HK-2 (cell line): Measurements from ENCODE around the gene RWDD2A.

Experiments used
- DNase-seq: peaks from one replicate; pipeline ENCODE4 v3.0.0-alpha.2; 2018; ENCODE audit not compliant: unreplicated experiment

RWDD2A gene

DNA sequence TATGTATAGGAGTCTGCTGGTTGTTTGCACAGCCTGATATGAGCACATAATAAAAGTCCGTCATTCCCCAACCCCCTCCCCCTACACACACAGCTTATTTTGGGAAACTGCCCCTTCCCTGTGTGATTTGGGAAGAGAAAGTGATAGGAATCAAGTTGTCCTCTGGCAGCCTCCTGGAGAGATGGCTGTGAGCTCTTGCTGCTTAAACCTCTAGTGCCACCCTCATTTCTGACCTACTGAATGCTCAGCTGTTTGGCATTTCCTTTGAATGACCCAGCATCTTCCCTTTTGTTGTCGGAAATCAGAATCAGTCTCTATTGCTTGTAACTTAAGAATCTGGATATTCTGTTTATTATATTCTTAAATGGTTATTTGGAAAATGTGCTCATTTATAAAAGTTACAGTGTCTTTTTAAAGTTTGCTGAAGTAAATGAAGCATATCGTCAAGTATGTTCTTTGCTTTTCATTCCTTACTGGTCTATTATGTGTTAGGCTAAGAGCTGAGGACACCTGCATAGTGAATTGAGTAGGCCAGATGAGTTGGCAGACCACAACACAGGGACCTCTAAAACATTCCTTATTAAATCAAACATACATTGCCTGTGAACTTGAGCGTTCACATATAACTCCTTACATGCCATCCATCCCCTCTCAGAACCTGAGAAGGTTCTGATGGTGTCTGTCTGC lies 5.5 kb downstream of the RWDD2A start:
- DNase-seq, result no peak

- DNase-seq, result no peak
These were observed 6.2 kb downstream of the RWDD2A start for GRCh38 chr6:83199173-83199862.

DNA sequence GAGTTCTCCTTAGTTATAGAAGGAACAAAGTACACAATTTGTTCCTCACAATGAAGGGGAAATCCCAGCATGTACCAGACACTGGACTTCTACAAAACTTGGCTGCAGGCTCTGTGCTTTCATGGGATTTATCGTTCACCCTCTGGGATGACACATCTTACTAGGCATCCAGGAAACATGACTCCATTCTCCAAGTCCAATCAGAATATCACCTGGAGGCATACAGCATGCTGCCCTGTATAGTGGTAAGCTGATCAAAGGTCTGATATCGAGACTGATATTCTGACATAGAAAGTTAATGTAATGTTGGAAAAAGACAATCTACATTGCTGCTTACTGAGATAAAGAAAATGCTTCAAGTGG lies 6.7 kb downstream of the RWDD2A start:
- peak; percentile 57 for DNase-seq

DNA sequence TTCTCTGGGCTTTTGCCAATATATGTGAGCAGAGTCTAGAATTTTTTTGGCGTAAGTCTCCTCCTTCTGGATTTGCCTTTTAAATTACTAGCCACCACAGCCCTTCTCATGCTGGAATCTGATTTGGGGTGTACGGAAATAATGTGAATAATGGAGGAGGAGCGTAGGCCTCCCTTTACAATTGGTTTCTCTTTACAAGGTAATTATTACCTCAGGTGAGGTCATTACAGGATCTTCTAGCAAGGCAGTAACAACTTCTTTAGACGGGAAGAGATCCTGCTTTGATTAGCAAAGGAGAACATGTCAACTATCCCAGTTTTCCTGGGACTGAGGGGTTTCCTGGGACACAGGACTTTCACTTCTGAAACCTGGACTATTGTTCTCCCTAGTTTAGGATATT lies 8.9 kb downstream of the RWDD2A start:
- DNase-seq, result no peak

DNA sequence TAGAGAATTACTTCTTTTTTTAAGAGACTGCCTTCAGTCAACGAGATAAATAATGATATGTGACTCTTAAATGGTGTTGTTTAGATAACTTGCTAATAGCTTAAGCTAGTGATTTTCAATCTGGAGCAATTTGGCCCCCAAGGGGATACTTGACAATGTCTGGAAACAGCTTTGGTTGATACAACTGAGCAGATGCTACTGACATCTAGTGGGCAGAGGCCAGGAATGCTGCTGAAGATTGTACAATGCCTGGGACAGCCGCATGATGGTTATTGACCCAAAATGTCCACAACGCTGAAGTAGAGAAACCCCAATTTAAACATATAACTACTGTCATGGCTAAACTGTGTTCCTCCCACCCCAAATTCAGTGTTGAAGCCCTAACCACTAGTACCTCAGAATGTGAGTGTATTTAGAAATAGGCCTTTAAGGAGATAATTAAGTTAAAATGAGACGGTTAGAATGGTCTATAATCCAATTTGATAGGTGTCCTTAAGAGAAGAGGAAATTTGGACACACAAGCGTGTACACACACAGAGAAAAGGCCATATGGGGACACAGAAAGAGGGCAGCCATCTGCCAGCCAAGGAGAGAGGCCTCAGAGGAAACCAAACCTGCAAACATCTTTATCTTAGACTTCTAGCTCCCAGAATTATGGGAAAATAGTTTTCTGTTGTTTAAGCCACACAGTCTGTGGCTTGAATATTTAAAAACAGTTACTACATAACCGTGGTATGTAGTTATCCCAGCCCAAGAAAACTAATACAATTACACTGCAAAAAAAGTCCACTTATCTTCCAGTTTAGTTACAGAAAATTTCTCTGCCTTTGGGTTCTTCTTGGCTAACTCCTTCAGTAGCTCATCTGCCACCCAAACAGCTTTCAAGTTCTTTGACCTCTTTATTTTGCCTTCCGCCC lies 22.2 kb downstream of the RWDD2A start:
- peak; percentile 38 for DNase-seq

GRCh38 chr6:83216806-83217205 lies 23.6 kb downstream of the RWDD2A start:
- no peak for DNase-seq

DNA sequence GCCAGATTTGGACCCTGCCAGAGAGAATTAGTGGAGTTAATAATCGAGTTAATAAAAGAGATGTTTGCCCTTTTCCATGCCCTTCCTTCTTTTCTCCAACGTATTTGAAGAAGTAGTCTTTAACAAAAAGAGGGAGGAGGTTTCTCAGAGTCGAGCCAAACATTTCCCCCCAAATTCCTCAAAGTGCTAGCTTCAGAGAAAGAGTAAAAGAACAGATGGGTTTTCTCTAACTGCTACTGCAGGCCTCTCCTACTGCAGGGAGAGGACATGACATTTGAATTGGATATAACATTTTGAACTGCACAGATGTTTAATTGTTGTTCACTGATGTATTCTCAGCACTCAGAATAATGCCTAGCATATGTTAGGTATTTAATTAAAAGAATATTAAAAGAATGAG lies 25.5 kb downstream of the RWDD2A start:
- no peak for DNase-seq

- no peak for DNase-seq
These were observed 27.0 kb downstream of the RWDD2A start for GRCh38 chr6:83220121-83220520.

GRCh38 chr6:83221276-83221675 lies 28.1 kb downstream of the RWDD2A start:
- no peak for DNase-seq

DNA sequence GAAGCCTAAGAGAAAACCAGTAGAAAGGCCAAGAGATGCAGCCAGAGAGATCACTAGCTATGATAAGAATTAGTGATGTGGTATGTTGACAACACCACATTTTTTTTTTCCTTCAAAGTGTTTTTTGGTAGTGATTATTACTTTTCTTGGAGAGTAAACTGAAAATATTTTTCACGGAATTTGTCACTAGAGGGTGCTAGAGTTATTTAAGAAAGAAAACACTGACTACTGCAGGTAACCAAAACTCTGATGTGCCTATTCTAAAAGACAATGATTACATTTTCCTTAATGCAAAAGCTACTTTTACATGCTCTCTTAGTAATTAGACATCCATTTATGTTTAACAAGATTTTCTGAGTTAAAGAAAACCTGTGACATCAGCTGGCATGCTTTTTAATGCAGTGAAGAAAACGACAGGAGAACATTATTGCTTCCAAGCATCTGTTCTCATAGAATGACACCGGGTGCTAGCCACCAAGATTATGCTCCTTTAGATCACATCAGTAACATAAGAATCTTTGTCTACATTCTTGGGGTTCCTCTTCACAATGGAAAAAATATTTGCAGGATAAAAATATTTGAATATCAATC lies 28.8 kb downstream of the RWDD2A start:
- no peak for DNase-seq

DNA sequence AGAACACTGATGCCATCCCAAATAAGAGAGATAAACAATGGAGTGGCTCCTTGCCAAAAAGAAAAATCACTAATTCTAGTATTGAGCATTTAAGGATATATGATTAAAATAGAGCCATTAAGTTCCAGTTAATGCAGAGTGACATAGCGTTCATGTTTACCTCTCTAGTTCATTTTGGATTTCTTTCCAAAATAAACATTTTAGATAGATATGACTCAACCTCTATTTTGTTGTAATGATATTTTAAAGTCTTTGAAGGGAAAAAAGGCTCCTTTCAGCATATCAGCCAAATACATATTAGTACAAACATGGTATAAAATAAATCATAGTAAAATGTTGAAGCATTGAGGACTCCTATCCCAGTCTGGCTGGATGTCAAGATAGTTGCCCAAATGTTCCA lies 33.4 kb downstream of the RWDD2A start:
- DNase-seq, result no peak

GRCh38 chr6:83231146-83231545 lies 38.0 kb downstream of the RWDD2A start:
- no peak for DNase-seq

DNA sequence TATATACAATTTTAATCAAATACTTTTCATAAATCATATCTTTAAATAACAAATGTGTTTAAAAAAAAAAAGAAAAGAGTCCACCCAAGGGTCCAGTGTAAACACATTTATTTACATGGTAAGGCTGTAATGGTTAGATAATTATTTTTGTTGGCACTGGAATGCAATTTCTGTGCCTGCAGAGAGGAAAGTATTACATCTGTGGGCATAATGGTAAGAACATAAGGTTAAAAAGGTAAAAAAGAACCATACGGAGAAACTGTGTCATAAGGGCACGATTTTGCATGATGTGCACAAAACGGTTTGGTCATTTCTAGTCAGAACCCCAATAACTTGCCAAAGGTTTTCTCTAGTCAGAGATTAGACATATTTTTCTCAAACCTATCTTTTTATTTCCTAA lies 54.3 kb downstream of the RWDD2A start:
- DNase-seq, result no peak
